Activated T-cell treated with anti-CD3 and anti-CD28 coated beads for 1 hour (primary cell): ENCODE measurements around the gene NDUFAF5.
"Not testable (repeated sequence)": the region's sequence is repeated elsewhere in the genome, so short reads cannot be mapped to it uniquely, and the experiment has no call there.

Experiments used
- DNase-seq: peaks from one replicate; pipeline ENCODE4 v3.0.0-alpha.2; 2020; ENCODE audit warnings: low read depth

The NDUFAF5 gene, protein sequence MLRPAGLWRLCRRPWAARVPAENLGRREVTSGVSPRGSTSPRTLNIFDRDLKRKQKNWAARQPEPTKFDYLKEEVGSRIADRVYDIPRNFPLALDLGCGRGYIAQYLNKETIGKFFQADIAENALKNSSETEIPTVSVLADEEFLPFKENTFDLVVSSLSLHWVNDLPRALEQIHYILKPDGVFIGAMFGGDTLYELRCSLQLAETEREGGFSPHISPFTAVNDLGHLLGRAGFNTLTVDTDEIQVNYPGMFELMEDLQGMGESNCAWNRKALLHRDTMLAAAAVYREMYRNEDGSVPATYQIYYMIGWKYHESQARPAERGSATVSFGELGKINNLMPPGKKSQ

DNA sequence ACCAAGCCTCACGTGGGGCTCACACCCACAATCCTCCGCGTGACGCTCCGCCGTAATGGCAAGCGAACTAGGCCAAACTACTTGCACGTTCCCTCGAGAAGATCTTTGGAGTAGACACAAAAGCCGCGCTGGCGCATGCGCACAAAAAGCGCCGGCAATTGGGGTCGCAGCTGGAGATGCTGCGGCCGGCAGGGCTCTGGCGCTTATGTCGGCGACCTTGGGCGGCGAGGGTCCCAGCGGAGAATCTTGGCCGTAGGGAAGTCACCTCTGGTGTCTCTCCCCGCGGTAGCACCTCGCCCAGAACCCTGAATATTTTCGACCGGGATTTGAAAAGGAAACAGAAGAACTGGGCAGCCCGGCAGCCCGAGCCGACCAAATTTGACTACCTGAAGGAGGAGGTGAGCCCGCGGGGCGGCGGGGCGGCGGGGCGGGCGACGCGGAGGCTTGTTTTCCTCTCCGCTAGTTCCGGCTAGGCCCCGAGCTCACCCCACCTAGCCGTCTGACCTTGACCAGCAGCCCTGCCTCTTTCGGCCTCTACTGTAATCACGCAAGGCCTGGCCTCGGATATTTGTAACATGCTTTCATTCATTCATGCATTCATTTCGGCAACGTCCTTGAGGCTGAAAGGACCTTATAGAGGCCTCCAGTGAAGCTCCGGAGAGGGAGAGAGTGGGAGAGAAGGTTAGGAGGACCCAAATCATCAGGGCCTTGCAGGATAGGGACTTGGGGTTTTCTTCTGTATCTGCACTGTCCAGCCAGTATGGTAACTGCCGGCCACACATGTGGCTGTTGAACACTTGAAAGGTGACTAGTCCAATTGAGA is at the start of gene NDUFAF5, which contains the start of gene ESF1:
TSS of gene NDUFAF5 (plus strand) at position 136 of the 823 bp plus-strand sequence. CDS start at position 177, 41 bp downstream.
TSS of gene ESF1 (minus strand) at position 27 of the 823 bp plus-strand sequence. CDS start 1,779 bp downstream, outside the sequence.
- peak; percentile 81 for DNase-seq

DNA sequence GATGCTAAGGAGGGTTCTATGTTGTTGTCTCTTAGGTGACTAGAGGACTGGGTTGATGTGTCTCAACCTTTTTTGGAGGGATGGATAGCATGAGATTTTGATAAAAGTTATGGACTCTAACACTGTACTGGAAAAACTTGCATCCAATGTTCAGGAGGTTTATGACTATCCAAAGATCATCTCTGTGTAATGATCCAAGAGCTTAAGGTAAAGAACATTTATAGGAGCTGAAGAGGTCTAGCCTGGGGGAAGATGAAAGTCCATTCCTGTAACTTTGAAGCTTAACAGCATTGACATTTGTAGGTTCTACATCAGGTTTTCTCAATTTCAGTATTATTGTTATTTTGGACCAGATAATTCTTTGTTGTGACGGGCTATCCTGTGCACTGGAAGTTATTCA is 49.0 kb upstream of the NDUFAF5 start:
- DNase-seq: no peak

DNA sequence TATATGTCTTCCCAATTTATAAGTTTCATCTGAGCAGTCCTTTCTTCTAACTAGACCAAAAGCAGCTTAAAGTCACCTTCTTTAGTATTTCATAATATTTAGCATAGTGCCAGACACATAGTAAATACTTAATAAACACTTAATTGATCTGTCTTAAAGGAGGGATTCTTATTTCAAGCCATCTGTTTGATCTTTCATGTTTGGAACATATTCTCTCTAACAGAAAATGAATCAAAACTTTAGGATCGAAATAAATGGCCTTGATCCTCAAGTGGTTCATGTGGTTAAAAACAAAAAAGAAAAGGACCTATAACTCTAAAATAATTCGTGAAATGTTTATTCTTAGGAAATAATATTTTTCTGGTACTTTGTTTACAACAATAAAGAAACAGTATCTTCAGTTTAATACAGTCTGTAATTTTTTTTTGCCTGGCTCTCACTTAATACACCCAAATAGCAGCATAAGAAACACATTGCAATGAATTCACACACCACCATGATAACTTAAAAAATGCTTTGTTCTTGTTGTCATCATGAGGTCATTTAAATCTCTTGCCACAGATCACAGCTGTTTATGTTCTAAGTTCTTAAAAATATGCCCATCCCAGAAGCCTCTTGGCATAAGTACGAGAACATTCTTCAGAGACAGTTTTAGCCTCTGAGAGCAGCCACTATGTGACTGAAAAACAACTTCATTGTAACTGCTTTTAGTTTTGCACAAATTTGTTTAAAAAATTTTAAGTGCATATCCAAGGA is 48.2 kb upstream of the NDUFAF5 start:
- no peak for DNase-seq

DNA sequence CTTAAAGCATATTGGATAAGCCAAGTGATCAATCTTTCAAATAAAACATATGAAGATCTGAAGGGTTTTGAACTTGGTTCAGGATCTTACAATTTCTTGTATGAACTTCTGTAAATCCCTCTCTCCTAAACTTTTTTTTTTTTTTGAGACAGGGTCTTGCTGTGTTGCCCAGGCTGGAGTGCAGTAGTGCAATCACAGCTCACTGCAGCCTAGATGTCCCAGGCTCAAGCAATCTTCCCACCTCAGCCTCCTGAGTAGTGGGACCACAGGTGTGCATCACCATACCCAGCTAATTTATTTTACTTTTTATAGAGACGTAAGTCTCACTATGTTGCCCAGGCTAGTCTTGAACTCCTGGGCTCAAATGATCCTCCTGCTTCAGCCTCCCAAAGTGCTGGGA is 46.6 kb upstream of the NDUFAF5 start:
- not testable (repeated sequence) for DNase-seq

DNA sequence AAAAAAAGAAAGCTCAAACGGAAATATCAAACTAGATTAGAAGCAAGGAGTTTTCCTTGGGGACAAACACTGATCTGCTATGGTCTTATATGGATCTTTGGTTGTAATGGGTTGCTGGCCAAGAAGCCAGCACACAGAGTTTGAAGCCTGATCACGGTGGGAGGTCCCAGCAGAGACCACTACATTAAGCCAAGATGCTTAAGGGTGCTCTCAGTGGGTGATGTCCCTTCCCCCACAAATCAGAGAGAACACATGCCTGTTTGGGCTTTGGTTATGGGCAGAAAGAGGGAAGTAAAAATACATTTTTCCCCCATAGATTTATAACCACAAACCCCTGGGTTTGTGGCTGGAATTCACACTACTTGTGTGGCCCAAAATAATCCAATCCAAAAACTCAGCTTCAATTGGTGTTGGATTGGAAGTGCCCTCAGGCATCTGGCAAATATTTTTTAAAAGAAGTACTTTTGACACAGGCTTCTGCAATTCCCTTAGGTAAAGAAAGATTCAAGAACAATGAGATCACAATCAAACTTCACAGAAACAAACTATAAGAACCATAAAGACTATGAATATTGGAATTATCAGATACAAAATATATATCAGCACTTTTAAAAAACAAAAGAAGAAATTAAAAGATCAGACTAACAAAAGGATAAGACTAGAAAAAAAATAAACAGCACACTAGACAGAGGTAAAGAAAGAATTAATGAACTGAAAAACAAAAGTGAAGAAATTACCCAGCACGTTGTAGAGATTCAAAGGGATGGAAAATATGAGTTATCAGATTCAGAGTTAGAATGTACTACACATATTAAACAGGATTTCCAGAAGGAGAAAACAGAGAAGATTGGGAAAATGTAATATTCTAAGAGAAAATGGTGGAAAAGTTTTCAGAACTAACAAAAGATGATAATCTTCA is 44.8 kb upstream of the NDUFAF5 start:
- no peak for DNase-seq

DNA sequence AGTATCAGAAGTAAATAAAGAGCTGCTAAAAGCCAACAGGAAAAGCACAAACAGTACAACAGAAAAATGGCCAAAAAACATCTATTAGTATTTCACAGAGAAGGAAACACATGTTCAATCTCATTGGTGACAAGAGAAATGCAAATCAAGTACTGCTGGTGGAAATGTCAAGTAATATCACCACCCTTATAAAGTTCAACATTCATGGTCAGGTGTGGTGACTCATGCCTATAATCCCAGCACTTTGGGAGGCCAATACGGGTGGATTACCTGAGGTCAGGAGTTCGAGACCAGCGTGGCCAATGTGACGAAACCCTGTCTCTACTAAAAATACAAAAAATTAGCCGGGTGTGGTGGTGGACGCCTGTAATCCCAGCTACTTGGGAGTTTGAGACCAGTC is 42.9 kb upstream of the NDUFAF5 start:
- DNase-seq: no peak

DNA sequence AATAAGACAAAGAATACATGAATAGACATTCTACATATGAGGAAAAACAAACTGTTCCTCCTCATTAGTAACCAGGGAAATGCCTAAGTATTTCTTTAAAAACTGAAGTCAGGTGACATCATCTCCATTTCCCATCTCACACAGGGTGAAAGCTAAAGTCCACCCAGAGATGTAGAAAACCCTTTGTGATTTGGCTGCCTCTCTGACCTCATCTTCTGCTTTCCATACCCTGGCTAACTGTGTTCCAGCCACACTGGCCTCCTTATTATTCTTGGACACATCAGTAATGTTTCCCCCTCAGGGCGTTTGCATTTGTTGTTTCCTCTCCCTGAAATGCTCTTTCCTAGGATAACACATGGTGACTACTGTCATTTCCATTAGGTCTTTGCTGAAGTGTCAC is 40.5 kb upstream of the NDUFAF5 start:
- DNase-seq: no peak

DNA sequence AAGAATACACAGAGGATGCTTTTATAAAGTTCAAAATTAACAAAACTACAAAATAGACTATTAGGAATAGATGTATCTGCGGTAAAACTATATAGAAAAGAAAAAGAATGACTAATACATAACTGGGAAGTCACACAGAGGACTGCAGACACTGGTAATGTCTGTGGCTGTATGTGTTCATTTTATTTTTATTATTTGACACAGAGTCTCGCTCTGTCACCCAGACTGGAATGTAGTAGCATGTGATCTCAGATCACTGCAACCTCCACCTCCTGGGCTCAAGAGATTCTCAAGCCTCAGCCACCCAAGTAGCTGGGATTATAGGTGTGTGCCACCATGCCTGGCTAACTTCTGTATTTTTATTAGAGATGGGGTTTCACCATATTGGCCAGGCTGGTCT is 39.0 kb upstream of the NDUFAF5 start:
- no peak for DNase-seq

DNA sequence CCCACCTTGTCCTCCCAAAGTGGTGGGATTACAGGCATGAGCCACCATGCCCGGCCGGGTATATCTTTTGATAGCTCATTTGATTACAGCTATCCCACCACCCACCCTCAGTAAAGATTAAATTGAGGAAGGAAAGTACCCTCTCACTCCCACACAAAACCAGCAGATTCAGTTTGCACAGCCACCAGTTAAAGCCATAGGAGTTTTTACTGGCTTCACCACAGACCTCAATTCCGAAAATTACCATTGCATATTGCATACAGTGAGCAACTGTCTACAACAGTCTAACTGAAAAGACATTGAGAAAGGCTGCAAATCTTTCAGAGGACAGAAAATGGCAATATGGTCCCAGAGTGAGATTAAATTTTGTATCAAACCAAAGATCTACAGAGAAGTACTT is 35.0 kb upstream of the NDUFAF5 start:
- no peak for DNase-seq

DNA sequence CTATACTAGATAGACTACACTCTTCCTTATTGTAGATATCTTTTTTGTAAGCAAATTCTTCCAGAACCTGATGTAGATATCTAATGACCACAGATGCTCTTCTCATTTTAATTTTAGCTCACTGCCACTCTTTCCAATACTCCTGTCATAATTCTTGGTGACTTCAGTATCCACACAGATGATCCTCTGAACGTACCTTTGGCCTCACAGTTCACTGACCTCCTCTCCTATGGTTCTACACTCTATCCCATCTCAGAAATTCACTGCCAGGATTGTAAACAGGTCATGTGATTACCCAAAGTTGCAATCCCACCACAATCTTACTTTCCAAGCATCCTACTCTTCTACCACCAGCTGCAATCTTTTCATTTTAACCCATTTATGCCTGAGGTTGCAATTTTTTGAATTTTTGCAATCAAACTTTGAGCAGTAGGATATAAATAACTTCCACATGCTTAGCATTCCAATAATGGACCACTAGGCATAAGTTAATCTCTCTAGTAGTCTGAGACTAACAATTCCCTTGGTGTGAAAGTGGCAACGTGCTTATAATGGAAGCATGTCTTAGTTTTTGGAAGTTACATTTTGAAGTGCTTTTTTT is 31.3 kb upstream of the NDUFAF5 start:
- no peak for DNase-seq

DNA sequence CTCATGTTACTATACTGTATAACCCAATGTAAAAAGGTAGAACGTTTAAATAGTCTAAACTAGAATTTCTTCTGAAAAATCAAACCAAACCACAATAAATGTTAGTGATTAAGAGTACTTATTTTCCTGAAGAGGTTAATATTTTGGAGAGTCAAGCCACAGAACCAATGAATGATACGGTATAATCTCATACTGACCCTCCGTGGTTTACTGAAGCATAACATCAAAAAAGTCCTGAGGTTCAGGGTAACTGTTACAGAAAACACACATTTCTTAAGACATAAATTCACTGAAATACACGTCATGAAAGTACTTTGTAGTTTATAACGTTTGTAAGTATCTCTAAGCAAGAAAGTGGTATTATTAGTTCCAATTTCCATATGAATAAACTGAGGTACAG is 29.0 kb upstream of the NDUFAF5 start:
- DNase-seq: no peak

DNA sequence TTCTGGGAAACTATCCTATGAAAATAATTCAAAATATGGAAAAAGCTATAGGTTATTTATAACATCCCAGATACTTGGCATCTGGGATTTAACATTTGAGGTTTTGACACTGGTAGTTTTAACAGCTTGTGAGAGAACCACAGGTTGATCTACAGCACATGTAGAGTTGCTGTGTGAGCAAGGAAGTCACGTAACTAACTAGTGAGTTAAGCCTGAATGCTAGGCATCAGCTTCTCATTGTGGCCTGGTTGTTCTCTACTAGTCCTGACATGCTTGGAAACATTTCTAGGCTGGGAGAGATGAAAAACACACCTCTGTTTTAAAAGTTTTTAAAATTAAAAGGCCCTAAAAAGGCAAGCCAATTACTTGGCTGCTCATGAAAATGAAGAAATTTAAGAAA is 28.3 kb upstream of the NDUFAF5 start:
- DNase-seq: no peak

DNA sequence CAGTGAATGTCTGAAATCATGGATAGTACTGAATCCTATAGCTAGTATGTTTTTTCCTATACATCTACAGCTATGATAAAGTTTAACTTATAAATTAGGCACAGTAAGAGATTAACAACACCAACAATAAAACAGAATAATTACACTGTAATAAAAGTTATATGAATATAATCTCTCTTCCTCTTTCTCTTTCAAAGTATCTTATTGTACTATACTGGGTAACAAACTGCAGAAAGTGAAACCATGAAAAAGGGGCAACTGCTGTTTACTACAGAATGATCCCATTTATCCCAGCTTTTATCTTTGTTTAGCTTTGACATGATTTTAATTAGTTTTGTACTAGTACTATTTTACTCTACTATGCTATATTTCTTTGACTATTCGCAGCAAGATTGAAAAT is 25.9 kb upstream of the NDUFAF5 start:
- DNase-seq: no peak

DNA sequence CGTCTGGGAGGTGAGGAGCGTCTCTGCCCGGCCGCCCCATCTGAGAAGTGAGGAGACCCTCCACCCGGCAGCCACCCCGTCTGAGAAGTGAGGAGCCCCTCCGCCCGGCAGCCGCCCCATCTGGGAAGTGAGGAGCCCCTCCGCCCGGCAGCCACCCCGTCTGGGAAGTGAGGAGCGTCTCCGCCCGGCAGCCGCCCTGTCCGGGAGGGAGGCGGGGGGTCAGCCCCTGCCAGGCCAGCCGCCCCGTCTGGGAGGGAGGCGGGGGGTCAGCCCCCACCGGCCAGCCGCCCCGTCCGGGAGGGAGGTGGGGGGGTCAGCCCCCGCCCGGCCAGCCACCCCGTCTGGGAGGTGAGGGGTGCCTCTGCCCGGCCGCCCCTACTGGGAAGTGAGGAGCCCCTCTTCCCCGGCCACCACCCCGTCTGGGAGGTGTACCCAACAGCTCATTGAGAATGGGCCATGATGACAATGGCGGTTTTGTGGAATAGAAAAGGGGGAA is 24.3 kb upstream of the NDUFAF5 start:
- DNase-seq: not testable (repeated sequence)

DNA sequence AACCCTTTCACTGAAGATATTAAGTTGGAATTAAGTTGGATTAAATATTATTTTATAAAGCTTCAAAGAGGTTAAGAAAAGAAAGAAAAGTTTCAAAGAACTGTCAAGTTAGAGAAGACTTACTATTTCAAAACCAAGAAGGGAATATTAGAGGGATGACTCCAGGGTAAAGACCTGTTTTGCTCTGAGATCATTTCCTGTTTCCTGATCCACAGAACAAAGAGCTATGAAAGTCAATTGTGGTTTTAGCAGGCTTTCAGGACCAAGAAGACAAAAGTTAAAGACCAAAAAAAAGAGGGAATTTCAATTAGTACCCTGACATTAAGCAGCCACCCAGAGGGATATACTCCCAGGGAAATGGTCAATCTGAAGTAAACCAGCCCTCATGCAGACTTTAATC is 19.5 kb upstream of the NDUFAF5 start:
- no peak for DNase-seq

DNA sequence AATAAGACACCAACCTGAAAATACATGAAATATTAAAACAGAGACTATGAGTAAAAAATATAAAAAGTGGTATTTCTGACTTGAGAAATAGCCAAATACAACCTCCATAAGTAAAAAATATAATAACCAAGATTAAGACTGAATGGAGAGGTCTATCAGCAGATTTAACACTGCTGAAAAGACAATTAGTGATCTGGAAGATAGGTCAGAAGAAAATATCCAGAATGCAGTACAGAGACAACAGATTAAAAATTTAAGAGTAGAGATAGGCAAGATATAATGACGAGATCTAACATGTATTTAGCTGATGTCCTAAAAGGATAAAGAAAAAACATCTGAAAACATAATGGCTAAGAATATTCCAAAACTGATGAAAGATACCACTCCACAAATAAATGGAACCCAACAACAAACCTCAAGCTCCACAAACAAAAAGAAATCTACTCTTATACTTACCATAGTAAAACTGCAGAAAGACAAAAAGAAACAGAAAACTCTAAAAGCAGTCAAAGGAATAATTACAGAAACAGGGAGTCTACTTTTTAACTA is 18.9 kb upstream of the NDUFAF5 start:
- no peak for DNase-seq

DNA sequence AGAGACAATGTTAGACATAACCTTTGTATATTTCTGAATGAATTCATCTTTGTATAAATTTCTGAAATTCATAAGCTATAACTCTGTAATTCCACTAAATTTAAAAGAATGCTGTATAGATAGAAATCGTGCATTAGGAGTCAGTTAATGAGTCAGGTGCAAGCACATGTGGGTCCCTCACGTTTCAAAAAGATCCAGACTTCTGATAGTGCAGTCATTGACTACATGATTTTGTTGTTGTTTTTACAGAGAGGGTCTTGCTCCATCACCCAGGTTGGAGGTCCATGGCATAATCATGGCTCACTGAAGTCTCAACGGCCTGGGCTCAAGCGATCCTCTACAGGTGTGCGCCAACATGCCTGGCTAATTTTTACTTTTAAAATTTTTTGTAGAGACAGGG is 14.7 kb upstream of the NDUFAF5 start:
- no peak for DNase-seq

DNA sequence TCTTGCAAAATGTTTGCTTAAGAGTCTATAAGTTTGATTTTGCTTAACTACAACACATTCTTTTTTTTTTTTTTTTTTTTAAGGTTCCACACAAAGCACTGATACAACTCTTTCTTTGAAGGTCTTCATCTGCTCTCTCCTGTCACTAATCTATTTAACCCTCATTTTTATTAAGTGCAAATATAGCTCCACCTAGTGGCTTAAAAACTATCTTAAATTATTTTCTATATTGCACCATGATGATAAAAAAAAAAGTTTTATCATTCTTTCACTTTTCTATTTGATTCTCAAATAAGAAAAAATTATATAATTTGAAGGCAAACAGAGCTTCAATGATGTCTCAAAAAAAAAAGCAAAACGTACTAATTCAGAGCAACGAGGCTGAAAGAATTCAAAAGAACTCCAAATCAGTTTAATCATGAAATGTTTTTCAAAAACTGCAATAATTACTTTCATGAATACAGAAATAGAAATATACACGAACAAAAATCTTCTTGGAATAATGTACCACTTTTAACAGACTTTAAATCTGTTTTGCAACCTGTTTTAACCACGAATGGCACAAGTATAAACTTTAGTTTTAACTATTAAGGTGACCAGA is 12.9 kb upstream of the NDUFAF5 start:
- no peak for DNase-seq

DNA sequence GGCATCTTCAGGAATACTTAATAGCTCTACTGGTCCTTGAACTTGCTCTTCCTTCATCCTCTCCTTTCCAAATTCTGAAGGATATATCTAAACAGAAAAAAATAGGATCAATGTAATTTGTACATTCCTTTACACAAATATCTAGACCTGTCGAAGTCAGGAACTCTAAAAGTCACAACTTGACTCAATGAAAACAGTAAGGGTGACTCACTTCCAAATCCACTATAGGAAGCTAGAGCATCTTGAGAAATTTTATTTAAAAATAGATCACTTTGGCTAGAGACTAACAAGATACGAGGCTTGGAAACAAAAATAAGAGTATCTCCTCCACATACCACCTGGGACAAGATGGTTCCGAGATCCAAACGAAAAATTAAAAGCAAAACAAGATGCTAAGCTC is 12.3 kb upstream of the NDUFAF5 start:
- DNase-seq: no peak

DNA sequence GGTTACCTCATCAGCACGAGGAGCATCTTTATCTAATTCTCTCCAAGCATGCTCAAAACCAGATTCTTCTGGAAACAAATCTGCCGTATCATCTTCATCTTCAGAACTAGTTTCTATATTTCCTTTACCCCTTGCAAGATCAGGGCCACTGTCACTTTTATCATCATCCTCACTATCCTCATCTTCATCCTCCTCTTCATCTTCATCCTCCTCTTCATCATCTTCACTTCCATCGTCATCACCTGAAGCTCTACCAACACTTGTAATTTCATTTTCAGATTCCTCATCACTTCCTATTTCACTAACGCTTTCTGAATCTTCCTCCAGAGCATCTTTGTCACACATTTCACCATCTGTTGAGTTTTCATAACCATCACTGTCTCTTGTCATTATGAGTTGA is 9.0 kb upstream of the NDUFAF5 start:
- DNase-seq: no peak
